Suppressor macrophage treated with lipopolysaccharide for 1 hour (primary cell): ENCODE measurements around the gene IMPDH2.
A peak's percentile ranks its signal among the peaks of the same experiment; 100 is the strongest.

ENCODE experiments used
- DNase-seq, 3 donors: peaks; one replicate each; pipeline ENCODE4 v3.0.0-alpha.2; 2020 to 2022

Gene IMPDH2

DNA sequence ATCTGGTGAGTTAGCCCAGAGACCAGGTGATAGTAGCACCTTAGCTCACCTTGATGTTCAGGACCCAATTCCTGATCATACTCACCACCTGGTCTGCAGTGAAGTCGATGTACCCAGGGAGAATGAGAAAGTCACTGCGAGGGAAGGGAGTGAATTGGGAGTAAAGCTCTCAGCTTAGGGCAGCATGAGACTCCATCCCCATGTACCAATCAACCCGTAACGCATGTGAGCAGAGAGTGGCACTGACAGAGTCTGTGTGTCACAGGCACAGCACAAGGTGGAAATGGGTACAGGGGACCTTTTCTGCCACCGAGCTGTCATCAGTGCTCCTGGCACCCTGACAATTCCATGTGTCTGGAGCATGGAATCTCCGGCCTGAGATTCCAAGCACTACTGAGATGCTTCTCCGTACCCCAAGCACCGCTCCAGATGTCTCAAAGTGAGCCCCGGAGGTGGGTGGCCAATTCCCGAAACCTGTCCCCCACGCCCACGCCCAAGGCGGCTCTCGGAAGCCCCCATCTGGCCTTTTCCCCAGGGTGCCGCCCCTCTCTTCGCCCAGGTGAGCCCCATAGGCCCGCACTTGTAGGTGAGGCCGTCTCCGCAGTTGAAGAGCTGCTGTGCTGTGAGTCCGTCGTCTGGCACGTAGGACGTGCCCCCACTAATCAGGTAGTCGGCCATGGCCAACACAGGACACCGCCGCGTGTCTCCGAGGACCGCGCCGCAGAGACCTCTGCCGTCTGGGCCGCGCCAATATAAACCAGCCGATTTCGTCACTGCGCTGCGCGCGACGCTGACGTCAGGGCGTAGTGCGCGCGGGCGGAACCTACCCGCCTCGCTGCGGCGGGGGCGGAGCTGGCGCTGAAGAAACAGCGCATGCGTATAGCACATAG is at the start of gene IMPDH2:
TSS of gene IMPDH2 (minus strand) at position 726 of the 890 bp plus-strand sequence. CDS start at position 678, 48 bp downstream.
- DNase-seq = peak; percentile 97 to 99 (median 99)

DNA sequence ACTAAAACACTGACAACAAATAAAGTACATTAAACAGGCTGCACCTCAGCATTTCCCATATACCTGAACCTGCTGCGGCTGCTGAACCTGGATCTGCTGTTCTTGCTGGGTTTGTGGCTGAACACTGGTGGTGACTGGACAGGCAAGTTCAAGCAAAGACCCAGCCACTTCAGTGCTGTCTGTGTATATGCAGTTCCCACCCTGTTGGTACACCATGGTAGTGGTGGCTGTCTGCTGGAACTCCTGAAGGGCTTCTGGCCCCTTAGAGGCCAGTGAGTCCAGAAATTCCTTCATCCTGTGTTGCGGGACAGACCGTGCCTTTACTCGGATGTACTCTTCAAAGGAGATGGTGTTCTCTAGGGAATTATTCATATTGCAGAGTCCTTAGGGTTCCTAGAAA is 47.4 kb upstream of the IMPDH2 start:
- DNase-seq = no peak

DNA sequence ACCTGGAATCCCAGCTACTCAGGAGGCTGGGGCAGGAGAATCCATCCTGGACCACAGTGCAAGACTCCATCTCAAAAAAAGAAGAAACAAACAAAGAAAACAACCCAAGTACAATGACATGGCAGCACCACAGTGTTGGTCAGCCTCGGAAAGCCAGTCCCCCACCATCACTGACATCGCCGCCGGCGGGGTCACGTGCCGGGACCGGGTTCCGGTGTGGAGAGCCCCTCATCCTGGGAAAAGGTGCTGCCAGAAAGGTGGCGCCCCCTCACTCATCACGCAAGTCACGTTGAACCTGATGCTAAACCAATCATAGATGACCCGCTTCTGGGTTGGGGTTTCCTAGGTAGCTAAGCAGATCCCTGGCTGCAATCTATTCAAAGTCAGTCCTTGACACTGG is 46.9 kb upstream of the IMPDH2 start:
- no peak for DNase-seq

DNA sequence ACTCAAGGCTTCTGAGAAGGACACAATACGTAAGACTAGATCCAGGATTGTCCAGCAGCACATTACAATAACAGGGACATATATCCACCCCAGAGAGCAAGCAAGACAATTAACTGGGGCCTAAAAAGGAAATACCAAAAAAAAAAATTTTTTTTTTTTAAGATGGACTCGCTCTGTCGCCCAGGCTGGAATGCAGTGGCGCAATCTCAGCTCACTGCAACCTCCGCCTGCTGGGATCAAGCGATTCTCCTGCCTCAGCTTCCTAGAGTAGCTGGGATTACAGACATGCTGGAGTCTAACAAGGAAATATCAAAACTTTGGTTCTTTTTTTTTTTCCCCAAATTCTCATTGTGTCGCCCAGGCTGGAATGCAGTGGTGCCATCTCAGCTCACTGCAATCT is 28.8 kb upstream of the IMPDH2 start:
- no peak for DNase-seq

DNA sequence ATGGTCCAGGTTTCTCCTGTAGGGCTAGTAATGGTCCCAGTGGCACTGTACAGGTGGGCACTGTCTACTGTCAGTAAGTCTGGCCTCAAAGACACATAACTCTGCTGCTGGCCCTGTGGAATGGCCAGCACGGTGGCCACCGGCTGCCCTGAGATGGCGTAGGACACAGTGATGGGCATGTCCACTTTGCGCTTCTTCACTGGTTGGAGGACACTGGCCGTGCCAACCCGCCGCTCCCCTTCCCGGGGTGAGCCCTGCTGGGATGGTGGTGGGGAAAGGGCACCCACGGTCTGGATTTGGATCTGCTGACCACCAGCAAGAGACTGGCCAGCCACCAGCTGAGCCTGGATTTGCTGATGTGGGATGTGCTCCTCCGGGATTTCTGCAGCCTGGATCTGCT is 28.1 kb upstream of the IMPDH2 start:
- no peak for DNase-seq

DNA sequence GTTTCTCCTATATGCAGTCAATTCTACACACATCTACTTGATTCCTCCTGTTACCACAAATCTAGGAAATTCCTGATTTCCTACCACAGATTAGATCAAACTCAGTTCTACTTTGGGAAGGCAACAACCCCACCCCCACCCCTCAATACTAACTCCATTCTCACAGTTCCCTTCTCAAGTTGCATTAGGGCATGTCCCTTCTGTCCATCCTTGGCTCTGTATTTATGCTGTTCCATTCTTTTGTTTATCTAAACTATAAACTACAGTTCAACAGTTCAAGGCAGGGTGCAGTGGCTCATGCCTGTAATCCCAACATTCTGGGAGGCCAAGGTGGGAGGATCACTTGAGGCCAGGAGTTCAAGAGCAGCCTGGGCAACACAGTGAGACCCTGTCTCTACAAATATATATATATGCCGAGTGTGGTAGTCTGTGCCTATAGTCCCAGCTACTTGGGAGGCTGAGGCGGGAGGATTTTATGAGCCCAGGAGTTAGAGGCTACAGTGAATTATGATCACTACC is 25.2 kb upstream of the IMPDH2 start:
- DNase-seq = no peak

DNA sequence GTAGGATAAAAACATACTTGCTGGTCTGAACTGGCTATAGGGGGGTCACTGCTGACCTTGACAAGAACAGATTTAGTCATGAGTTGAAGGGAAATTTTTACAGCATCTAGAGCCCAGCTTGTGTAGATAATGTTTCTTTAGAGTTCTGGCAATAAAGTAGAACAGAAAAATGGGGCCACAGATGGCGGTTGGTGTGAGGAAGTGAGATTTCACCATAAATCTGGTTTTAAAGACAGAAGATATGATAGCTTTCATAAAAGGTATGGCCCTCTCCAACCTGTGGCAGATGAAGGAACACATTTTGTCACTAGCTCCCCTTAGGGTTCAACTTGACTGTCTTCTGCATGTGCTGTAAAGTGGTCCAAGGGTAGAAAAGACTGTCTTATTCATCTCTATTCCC is 24.3 kb upstream of the IMPDH2 start:
- DNase-seq = peak in 1 of 3 donors; percentile 7

DNA sequence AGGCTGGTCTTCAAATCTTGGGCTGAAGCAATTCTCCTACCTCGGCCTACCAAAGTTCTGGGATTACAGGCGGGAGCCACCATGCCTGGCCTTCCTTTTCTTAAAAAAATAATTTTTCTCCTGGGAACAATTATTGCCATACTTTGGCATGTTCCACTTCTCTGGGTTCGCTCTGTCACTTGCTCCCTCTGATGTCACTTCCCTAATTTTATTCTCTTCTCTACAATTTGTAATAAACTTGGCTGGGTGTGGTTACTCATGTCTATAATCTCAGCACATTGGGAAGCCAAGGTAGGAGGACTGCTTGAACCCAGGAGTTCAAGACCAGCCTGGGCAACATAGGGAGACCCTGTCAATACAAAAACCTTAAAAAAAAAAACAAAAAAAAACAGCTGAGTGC is 6.1 kb upstream of the IMPDH2 start:
- DNase-seq = peak; percentile 60 to 81 (median 75)

DNA sequence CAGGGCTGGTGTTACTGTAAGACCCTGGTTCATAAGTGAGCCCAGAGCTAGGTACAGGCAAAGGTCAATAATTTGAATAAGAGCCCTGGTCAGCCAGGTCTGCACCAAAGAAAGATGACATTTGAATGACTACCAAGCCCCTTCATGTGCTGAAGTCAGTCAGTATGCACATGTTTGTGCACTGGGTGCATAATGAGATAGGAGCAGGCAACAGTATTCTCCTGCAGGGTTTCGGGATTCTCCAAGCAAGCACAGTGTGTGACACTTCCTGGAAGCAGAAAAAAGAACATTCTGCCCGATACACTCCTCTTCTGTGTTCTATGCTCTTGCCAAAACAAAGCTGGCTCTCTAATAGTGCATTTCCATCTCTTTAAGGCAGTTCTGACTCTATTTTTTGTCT is 5.5 kb upstream of the IMPDH2 start:
- no peak for DNase-seq

DNA sequence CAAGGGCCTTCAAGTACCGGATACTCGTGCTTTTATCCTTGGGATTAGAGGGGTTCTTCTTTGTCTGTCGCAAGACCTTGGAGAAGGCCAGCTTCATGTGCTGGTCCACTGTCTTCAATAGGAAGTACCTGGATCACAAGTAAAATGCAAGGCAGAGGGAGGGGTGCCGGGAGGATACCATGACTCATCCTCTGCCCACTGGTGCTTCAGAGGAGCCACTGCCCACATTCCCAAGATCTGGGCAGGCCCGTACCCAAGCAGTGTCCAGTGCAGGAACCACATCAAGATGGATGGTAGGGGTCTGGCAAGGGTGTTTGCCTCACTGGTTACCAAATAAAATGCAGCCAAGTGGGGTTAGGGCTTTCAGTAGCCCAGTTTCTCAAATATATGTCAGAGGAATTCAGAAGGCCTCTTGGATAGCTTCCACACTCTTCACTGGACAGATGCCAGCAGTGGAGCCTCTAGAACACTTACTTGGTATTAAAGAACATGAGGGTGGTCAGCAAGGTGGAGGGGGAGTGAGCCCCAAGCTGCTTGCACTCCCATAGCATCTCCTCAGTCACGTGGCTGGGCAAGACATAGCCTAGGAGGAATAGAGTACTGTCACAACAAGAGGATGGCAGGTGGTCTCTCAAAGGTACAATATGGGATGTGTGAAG is 3.6 kb upstream of the IMPDH2 start:
- DNase-seq = no peak

DNA sequence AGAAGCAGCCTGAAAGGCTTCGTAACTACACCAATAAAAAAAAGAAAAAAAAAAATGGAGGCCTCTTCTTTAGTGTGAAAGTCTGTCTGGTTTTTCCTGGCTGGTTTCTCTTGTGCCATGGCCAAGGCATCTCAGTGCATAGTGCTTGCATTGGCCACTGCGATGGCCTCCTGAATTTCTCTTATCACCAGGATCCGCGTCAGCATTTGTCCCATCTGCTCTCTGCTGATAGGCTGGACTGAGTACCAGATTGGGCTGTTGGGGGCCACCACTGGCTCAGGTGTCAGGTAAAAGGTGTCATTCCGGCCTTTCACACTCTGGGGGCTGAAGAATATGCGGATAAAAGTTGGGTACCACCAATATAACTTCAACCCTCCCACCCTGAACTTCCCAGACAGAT is 1.1 kb upstream of the IMPDH2 start:
- DNase-seq = no peak

DNA sequence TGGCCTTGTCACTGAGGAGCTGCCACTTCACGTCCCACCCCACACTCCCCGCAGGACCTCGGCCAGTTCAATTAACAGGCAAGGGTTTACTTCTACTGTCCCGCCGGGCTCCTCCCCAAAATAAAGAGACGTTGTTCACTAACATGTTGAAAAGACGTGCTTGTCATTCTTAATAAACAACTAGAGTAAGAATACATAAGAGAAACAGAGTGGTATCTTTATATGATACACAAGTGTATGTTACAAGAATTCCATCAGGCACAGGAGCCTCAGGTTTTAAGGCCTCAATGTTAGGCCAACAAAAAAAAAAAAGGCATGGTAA is 326 bp upstream of the IMPDH2 start:
- DNase-seq = no peak

DNA sequence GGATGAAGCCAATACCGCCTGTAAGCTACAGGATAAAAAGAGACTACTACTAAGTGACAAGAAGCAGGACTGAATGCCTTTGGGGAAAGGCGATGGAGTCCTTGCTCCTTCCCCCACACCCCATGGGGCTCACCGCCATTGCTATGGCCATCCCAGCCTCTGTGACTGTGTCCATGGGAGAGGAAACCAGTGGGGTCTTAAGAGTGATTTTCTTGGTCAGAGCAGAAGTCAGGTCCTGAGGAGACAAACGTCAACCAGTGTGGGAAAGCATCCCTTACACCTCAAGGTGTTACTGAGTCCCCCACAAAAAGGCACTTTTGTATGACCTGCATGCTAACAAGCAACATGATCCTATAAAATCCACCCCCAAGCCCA is 913 bp downstream of the IMPDH2 start:
- DNase-seq = no peak

DNA sequence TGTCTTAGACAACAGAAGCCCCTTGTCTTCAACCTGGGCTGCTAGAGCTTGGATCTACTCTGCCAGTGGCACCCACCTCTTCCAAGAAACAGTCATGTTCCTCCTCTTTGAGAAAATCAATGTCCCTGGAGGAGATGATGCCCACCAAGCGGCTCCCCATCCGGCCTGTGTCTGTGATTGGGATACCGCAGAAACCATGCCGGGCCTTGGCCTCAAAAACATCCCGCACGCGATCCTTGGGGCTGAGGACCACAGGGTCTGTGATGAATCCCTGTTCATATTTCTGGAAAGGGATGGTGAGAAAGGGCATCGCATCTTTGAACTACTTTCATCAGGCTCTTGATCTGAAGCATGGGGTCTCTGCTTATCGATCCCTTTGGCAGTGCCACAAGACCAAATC is 1.6 kb downstream of the IMPDH2 start:
- DNase-seq = no peak

DNA sequence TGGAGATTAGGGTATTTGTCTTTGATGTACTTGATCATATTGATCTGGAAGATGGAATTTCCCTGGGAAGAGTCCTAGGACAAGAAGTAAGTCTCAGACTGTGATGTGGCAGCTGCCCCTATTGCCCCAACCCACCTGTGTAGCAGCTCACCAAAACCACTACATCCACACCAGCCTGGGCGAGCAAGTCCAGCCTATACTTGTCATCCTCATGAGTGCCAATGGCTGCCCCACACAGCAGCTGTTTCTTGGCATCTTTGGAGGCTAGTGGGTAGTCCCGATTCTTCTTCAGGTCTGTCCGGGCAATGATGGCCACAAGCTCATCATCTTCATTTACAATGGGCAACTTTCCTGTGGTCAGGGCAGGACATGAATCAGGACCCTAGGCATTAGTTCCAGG is 2.7 kb downstream of the IMPDH2 start:
- no peak for DNase-seq

DNA sequence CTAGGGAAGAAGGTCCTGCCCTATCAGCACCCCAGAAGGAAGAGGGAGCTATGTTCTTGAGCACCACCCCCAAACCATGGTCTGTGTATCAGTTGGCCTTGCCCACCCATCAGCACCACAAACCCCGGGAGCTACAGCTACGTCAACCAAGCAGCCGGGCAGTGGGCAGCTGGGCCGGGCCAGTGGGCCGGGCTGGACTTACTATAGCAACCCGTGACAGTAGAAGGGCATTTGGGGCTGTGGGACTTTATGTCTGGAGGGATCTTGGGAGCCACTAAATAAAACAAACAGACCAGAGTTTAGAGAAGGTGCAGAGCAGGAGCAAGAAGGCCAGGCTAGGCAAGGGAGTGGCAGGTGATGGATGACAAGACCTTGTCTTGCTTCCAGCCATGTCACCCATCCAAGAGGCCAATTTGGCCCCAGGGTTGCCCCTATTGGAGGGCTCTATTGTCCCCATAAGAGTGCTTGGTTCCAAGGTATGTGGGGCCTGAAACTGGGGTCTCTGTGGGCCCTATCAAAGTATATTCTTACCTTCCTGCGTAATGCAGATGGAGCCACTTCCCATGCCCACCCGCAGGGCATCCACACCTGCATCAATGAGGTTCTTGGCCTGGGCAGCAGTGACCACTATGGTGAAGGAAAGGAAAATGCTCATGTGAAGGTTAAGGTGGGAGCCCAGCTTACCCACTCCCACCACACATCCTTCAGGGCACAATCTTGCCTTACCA is 3.2 kb downstream of the IMPDH2 start:
- no peak for DNase-seq

DNA sequence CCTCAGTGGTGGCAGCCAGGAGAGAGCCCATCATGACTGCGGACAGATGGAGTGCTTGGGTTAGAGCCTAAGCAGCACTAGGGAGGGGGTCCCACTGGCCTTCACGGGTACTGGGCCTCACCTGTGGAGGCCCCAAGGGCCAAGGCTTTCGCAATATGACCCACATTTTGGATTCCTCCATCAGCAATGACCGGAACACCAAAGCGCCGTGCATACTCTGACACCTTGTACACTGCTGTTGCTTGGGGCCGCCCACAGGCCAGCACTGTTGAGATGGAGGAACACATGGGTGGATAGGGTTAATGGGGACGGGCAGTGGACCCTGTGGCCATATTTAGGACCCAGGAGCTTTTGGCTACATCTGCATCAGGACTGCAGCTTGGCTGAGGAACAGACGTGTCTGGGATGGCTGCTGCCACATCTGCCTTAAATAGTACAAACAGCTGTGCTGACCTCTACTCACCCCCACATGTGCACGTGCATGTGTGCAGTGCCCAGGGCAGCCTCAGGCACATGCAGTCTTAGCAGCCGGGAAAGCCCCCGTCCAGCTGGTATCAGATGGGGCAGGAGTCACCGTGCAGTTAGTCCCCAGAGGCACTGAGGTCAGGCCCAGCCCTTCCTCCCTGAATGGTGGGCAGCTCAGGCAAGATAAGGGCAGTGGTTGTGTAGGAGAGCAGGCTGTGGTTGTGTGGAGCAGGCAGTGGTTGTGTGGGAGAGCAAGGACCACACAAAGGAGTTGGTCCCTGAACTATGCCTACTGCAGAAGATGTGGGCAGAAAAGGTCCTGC is 4.0 kb downstream of the IMPDH2 start:
- no peak for DNase-seq

DNA sequence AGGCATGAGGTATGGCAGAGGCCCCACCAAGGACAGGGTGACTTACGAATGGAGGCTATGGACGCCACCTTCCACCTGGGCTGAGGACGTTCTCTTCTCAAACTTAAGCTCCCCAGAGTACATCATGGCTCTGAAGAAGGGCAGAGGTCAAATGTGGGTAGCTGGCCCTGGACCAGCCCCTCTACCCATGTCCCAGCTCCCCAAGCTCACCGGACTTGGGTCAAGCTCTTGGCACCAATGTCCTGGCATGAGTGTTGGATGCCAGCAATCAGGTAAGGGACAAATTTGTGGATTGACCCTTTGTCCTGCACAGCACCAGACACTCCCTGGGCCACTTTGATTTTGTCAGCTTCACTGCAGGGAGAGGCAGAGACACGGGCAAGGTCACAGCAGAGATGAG is 4.7 kb downstream of the IMPDH2 start:
- no peak for DNase-seq

DNA sequence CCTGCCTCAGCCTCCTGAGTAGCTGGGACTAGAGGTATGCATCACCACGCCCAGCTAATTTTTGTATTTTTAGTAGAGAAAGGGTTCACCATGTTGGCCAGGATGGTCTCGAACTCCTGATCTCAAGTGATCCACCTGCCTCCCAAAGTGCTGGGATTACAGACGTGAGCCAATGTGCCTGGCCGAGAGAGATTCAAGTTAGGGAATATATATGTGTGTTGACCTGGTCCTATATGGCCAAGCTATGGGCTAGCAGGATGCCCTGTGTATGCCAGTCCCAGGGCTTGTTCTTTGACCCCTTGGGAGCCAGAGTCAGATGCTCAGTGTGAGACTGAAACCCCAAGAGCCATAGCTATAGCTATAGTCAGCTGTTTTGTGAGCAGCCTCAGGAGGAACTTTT is 5.4 kb downstream of the IMPDH2 start:
- DNase-seq = no peak

DNA sequence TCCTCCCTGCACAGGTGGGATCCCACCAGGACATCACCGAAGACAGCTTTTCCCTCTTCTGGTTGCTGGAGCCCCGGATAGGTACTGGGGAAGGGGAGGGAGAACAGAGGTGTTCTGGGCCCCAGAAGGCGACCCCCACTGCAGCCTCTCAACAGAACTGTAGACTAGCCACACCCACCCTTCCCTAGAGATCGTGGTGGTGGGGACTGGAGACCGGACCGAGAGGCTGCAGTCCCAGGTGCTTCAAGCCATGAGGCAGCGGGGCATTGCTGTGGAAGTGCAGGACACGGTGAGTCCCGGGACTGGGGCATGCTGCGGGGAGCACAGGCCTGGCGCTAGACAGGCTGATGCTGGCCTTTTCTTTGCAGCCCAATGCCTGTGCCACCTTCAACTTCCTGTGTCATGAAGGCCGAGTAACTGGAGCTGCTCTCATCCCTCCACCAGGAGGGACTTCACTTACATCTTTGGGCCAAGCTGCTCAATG is 6.5 kb downstream of the IMPDH2 start:
- no peak for DNase-seq

DNA sequence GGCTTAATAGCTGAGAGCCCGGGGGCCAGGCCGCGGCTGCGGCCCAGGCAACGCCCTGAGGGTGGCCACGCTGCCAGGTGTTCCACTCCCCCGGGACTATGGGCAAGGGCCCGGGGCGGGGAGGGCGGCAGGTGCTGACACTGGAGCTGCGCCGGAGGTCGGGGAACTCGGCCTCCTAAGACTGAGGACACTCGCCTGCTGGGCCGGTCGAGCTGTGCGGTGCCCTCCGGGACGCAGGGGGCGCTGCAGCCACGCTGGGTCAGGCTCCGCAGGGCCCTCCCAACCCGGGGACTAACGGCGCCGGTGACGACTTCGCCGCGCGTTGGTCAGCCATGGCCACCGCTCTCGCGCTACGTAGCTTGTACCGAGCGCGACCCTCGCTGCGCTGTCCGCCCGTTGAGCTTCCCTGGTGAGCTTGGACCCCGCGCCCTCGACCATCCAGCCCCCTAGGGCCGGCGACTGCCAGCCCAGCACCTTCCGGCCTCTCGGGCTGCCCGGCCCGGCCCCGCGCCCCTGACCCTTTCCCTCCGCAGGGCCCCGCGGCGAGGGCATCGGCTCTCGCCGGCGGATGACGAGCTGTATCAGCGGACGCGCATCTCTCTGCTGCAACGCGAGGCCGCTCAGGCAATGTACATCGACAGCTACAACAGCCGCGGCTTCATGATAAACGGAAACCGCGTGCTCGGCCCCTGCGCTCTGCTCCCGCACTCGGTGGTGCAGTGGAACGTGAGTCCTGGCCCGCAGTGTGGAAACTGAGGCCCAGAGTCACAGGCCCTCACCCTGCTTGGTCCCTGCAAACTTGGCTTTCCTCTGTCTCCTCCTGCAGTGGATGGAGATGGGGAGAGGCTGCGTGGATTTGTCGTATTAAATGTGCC is 7.1 kb downstream of the IMPDH2 start, which contains the start of gene NDUFAF3:
TSS of gene NDUFAF3 (plus strand) at position 309 of the 875 bp plus-strand sequence. CDS start at position 333, 24 bp downstream.
- DNase-seq = peak; percentile 95 to 98 (median 97)
